Smooth muscle cell (in vitro differentiated cells): ENCODE measurements around the gene PLEK2. TPM values are rescaled to one million over a fixed set of nuclear protein-coding genes. Genes with fewer than 3 reads are reported as not detected.
A peak's percentile ranks its signal among the peaks of the same experiment; 100 is the strongest.
"Not testable (repeated sequence)": the region's sequence is repeated elsewhere in the genome, so short reads cannot be mapped to it uniquely, and the experiment has no call there.

Source experiments
- DNase-seq: peaks from one replicate; lab custom pipeline; 2025; ENCODE audit not compliant: unreplicated experiment; lab: John Stamatoyannopoulos, UW
- H2AFZ ChIP-seq: fragments of 200-600 bp; sonication (generic); 2 replicates; pipeline ENCODE4 v1.6.0; 2016; ENCODE audit warnings: antibody characterized with exemption, low read depth, mild to moderate bottlenecking
- H3F3A ChIP-seq: fragments of 200-600 bp; sonication (generic); 2 replicates; pipeline ENCODE4 v1.6.0; 2017; ENCODE audit warnings: antibody characterized with exemption, low read depth
- H3K27ac ChIP-seq: fragments of 200-600 bp; sonication (generic); 2 replicates; pipeline ENCODE4 v1.5.1; 2016; ENCODE audit warnings: low read depth, mild to moderate bottlenecking
- H3K27me3 ChIP-seq: fragments of 200-600 bp; sonication (generic); 2 replicates; pipeline ENCODE4 v1.6.1; 2016; ENCODE audit warnings: low read depth, mild to moderate bottlenecking
- H3K36me3 ChIP-seq: fragments of 200-600 bp; sonication (generic); 2 replicates; pipeline ENCODE4 v1.5.1; 2016; ENCODE audit warnings: low read depth
- H3K4me1 ChIP-seq: fragments of 200-600 bp; sonication (generic); 2 replicates; pipeline ENCODE4 v1.5.1; 2016; ENCODE audit warnings: low read depth
- H3K4me2 ChIP-seq: fragments of 200-600 bp; sonication (generic); 2 replicates; pipeline ENCODE4 v1.6.0; 2016; ENCODE audit warnings: mild to moderate bottlenecking
- H3K4me3 ChIP-seq: fragments of 200-600 bp; sonication (generic); 2 replicates; pipeline ENCODE4 v1.5.1; 2016; ENCODE audit warnings: mild to moderate bottlenecking
- H3K79me2 ChIP-seq: fragments of 200-600 bp; sonication (generic); 2 replicates; pipeline ENCODE4 v1.6.0; 2016; ENCODE audit warnings: low read depth, mild to moderate bottlenecking
- H3K9ac ChIP-seq: fragments of 200-600 bp; sonication (generic); 2 replicates; pipeline ENCODE4 v1.6.0; 2016; ENCODE audit warnings: low read depth
- H3K9me3 ChIP-seq: fragments of 200-600 bp; sonication (generic); replicated peaks from 2 replicates; pipeline ENCODE4 v1.5.1; 2016; ENCODE audit warnings: low read depth
- H4K20me1 ChIP-seq: fragments of 200-600 bp; sonication (generic); 2 replicates; pipeline ENCODE4 v1.6.0; 2016; ENCODE audit warnings: low read depth
- WGBS: methylation state at CpG from one replicate; pipeline ENCODE4 v1.1.7; 2016; ENCODE audit warnings: low lambda C conversion rate; 5-methylcytosine and 5-hydroxymethylcytosine counted together
- polyA plus RNA-seq: library from polyadenylated mRNA; unstranded; fragments of >200 nt; fragmentation: Nextera tagmentation; extraction: Ambion mirVana; gene quantifications from 2 replicates; pipeline ENCODE4 v1.2.1, GENCODE V29; 2016
- total RNA-seq: library from RNA; depleted of rRNA; stranded (reverse); fragments of >200 nt; gene quantifications from 2 replicates; pipeline ENCODE4 v1.2.3, GENCODE V29; 2014
- TF ChIP-seq, protein P1 (sequence below): fragments of 200-600 bp; sonication (generic); IDR thresholded peaks from 2 replicates; pipeline ENCODE4 v1.5.1; 2017; ENCODE audit warnings: borderline replicate concordance, mild to moderate bottlenecking, antibody characterized with exemption; ENCODE audit not compliant: insufficient read depth, poor library complexity, severe bottlenecking

PLEK2 gene
- total and polyA plus RNA-seq, 2 experiments from 2014 or later: 1.6 to 3.1 TPM

DNA sequence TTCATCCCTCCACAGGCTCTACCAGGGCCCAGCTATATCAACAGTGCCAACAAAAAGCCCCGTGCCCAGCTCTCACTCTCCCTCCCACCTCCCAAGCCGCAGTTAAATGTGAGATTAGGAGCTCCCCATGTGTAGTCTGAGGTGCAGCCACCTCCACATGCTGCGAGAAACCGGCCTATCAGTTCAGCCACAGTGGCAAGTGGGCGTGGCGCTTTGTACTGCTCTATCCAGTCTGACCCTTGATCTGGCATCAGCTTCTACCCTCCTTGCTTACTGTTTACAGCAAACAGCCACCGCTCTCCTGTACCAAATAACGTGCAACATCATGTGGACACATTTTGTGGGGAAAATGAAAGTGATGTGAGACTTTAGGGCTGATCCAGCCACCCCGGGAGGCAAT lies 1.7 kb downstream of the PLEK2 start:
- Histone ChIP-seq H3F3A (no peaks in the 10 kb centered on the region), H3K4me2 (no peak overlapping the region), H3K9me3 (no peaks in the 10 kb centered on the region), H3K27ac (no peak overlapping the region), H3K9ac (no peak overlapping the region), H3K27me3 (no peaks in the 10 kb centered on the region), H3K79me2 (no peaks in the 10 kb centered on the region), H4K20me1 (no peaks in the 10 kb centered on the region), H2AFZ (no peak overlapping the region), H3K4me1 (peaks cover 3% of the 10 kb centered on the region), H3K4me3 (no peak overlapping the region), H3K36me3 (no peaks in the 10 kb centered on the region)
- TF ChIP-seq, protein P1, sequence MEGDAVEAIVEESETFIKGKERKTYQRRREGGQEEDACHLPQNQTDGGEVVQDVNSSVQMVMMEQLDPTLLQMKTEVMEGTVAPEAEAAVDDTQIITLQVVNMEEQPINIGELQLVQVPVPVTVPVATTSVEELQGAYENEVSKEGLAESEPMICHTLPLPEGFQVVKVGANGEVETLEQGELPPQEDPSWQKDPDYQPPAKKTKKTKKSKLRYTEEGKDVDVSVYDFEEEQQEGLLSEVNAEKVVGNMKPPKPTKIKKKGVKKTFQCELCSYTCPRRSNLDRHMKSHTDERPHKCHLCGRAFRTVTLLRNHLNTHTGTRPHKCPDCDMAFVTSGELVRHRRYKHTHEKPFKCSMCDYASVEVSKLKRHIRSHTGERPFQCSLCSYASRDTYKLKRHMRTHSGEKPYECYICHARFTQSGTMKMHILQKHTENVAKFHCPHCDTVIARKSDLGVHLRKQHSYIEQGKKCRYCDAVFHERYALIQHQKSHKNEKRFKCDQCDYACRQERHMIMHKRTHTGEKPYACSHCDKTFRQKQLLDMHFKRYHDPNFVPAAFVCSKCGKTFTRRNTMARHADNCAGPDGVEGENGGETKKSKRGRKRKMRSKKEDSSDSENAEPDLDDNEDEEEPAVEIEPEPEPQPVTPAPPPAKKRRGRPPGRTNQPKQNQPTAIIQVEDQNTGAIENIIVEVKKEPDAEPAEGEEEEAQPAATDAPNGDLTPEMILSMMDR: no peak
- 92% methylated on average over 9 of the region's 9 CpGs for WGBS
- DNase-seq: no peak

DNA sequence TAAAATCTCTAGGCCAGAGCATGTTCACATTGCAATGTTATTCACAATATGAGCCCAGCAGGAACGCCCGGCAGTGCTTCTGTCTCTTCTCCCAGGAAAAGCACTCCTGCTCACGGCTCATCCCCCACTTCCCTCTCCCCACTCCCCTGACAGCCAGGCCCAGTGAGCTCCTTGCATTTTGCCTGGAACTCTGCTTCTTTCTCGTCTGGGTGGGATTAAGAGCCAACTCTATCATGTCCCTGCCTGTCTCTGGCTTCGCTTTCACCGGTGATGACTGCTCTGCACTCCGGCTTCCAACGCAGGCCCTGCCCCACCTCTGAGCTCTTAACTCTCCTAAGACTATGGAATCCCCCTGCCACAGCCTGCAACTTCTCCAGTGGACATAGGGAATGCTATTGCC lies 2.5 kb downstream of the PLEK2 start:
- TF ChIP-seq, protein P1: no peak
- Histone ChIP-seq H3F3A (no peaks in the 10 kb centered on the region), H3K4me3 (no peak overlapping the region), H3K79me2 (no peaks in the 10 kb centered on the region), H3K27me3 (no peaks in the 10 kb centered on the region), H3K9ac (no peak overlapping the region), H3K9me3 (no peaks in the 10 kb centered on the region), H3K36me3 (no peaks in the 10 kb centered on the region), H3K4me1 (peaks cover 3% of the 10 kb centered on the region), H2AFZ (peak overlapping the region; percentile 55), H4K20me1 (no peaks in the 10 kb centered on the region), H3K27ac (no peak overlapping the region), H3K4me2 (peak overlapping the region; percentile 18)
- WGBS: 19% methylated on average over 8 of the region's 8 CpGs
- DNase-seq: no peak

DNA sequence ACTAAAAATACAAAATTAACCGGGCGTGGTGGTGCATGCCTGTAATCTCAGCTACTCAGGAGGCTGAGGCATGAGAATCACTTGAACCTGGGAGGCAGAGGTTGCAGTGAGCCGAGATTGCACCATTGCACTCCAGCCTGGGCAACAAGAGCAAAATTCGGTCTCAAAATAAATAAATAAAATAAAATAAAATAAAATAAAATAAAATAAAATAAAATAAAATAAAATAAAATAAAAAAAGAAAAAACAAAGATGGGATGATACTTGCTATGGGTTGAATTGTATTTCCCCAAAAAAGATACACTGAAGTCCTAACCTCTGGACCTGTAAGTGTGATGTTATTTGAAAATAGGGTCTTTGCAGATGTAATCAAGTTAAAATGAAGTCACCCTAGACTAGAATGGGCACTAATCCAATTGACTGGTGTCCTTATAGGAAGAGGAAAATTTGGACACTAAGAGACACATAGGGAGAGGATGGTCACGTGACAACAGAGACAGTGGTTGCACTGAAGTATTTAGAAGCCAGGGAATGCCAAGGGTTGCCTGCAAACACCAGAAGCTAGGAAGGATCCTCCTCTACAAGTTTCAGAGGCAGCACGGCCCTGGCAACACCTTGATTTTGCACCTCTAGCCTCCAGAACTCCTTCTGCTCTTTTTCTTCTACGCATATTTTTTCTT lies 3.7 kb downstream of the PLEK2 start:
- not testable (repeated sequence) for H2AFZ ChIP-seq, H3K4me1 ChIP-seq, H3K9me3 ChIP-seq, H3K36me3 ChIP-seq, DNase-seq, H3F3A ChIP-seq, H3K4me2 ChIP-seq, H3K4me3 ChIP-seq, H3K27ac ChIP-seq, H3K27me3 ChIP-seq, H3K79me2 ChIP-seq, H3K9ac ChIP-seq, H4K20me1 ChIP-seq
- 93% methylated on average over 7 of the region's 7 CpGs for whole genome bisulfite sequencing

DNA sequence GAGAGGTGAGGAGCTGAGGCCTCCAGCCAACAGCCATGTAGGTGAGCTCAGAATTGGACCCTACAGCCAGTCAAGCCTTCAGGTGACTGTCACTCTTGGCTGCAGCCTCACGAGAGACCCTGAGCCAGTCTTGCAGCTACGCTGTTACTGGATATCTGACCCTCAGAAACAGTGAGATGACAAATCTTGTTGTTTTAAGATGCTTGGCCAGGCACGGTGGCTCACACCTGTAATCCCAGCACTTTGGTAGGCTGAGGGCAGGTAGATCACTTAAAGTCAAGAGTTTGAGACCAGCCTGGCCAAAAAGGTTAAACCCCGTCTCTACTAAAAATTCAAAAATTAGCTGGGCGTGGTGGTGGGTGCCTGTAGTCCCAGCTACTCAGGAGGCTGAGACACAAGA lies 6.2 kb downstream of the PLEK2 start:
- TF ChIP-seq, protein P1: no peak
- Histone ChIP-seq H3K4me2 (no peak overlapping the region), H3K36me3 (no peaks in the 10 kb centered on the region), H2AFZ (no peak overlapping the region), H3K9ac (no peak overlapping the region), H4K20me1 (no peaks in the 10 kb centered on the region), H3K27me3 (no peaks in the 10 kb centered on the region), H3K4me1 (no peaks in the 10 kb centered on the region), H3K79me2 (no peaks in the 10 kb centered on the region), H3K4me3 (no peak overlapping the region), H3K27ac (no peak overlapping the region), H3K9me3 (no peaks in the 10 kb centered on the region), H3F3A (no peaks in the 10 kb centered on the region)
- 95% methylated on average over 5 of the region's 5 CpGs for WGBS
- DNase-seq: no peak
